AG10803 (cell line): ENCODE data around the gene EIF2S2.

Source experiments
- DNase-seq: peaks from one replicate; pipeline ENCODE4 v3.0.0; 2010; ENCODE audit warnings: low read depth
- H3K4me3 ChIP-seq: 2 replicates; pipeline ENCODE4 v1.5.1; 2011; ENCODE audit warnings: mild to moderate bottlenecking, low read length, control low read depth
- CTCF ChIP-seq: conservative IDR thresholded peaks from 2 replicates; pipeline ENCODE4 v1.5.1; 2011; ENCODE audit warnings: mild to moderate bottlenecking, low read length, control low read depth, inconsistent platforms

EIF2S2 gene

DNA sequence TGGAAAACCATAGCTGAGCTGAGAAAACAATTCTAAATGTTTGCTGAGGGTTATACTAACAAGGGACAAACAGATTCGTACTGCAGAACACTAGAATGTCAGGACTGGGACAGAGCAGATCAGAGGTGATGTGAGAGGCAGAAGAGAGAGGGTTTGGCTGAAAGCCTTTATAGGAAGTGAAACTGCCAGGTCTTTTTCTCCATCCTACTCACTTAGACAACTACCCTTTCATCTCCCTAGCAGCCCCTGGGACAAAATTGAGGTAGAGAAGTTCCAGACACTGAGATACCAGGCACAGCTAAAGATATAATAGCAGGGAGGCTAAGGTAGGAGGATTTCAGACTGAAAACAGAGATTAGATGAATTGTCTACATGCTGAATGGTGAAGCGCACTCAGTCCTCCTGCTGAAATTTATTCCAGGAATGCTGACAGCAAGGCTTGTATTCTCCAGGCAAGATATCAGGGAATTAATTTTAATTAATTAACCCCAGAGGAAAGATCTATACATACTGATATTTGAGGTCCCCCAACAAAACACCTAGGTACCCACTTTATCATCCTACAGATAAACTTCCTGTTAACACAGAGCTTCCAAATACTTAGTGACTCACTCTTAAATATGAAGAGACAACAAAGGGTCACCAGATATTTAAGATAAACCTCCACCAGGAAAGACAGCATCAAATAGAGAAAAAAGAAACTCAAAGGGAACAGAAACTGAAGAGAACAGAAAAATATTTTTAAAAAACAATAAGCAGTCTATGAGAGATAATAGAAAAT is 12.6 kb upstream of the EIF2S2 start:
- DNase-seq: no peak
- TF ChIP-seq CTCF: no peak
- H3K4me3 ChIP-seq: no peak overlapping the region

- DNase-seq: no peak
- TF ChIP-seq CTCF: no peak
- no peak overlapping the region for H3K4me3 ChIP-seq
These were observed 11.3 kb upstream of the EIF2S2 start for GRCh38 chr20:34123309-34123708.

- TF ChIP-seq CTCF: no peak
- no peak for DNase-seq
These were observed 10.4 kb upstream of the EIF2S2 start for GRCh38 chr20:34122274-34122980.

GRCh38 chr20:34120213-34120612 is 8.2 kb upstream of the EIF2S2 start:
- no peak overlapping the region for H3K4me3 ChIP-seq
- no peak for DNase-seq
- no peak for TF ChIP-seq CTCF

More at GRCh38 chr20:34122274-34122980, 10.4 kb upstream of the EIF2S2 start:
- no peak overlapping the region for H3K4me3 ChIP-seq

GRCh38 chr20:34115232-34115631 is 3.2 kb upstream of the EIF2S2 start:
- DNase-seq: no peak
- no peak for TF ChIP-seq CTCF
- H3K4me3 ChIP-seq: no peak overlapping the region

DNA sequence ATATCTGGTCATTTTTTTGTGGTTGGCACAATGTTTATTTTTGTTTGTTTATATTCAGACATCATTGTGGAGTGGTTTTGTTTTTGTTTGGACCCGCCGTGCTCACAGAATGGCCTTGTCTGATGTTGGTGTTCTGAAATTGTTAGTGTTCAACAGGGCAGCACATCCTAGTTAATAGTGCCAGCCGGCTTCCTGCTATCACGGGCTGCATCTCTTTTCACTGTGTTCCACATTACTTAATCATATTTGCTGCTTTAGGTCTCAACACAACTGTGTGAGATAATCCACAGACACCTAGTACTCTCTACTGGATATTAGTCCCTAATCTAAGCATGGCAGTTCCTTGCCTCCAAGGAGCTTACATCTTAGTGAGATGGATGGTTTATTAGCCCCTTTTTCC is 2.8 kb upstream of the EIF2S2 start:
- H3K4me3 ChIP-seq: no peak overlapping the region
- DNase-seq: no peak
- TF ChIP-seq CTCF: no peak
